ENCODE measurements around the gene NFASC. TPM values are rescaled to one million over a fixed set of nuclear protein-coding genes. Genes with fewer than 3 reads are reported as not detected.

NFASC gene
- total RNA-seq, 8 experiments from 2014 or later: 0.56 to 85.7 (median 43.3) TPM

GRCh38 chr1:204935155-204935554 is 64.5 kb downstream of the NFASC start:
- H3K4me1 ChIP-seq (replicated peaks in 1 of 2): peaks cover 12 to 16% of the 10 kb centered on the region in 2 donors
- no peak overlapping the region for H3K27ac ChIP-seq
- H3K4me3 ChIP-seq: no peak overlapping the region
- in situ Hi-C loops (cut with MboI; ENCODE audit: low pct_unique_long_range_greater_than_20kb in 2 of 9, low sequenced_read_pairs in 9 of 9, unreplicated experiment in 9 of 9): loop anchor here in 6 of 9 experiments (10.0 to 25.0 kb wide), 4 partner anchors 98 to 373 kb away; no protein-coding TSS in a partner anchor
- 55 to 100% (median 72%) methylated on average over 1 to 3 of the region's 3 CpGs; no CpG with 5 or more reads in 2 of the 10 experiments for WGBS, 10 experiments
- ATAC-seq (replicated peaks in 6 of 8): peak in 3 of 8 experiments; percentile 3 to 49 (median 12)

- ATAC-seq (replicated peaks in 6 of 8): no peak
- H3K4me3 ChIP-seq: no peak overlapping the region
- H3K27ac ChIP-seq: no peak overlapping the region
- H3K4me1 ChIP-seq (replicated peaks in 1 of 2): peaks cover 11 to 13% of the 10 kb centered on the region in 2 donors
- WGBS, 10 experiments: 0 to 96% (median 67%) methylated on average over 1 to 4 of the region's 4 CpGs; no CpG with 5 or more reads in 2 of the 10 experiments
- in situ Hi-C loops (cut with MboI; ENCODE audit: low pct_unique_long_range_greater_than_20kb in 2 of 9, low sequenced_read_pairs in 9 of 9, unreplicated experiment in 9 of 9): loop anchor here in 6 of 9 experiments (10.0 to 25.0 kb wide), 4 partner anchors 99 to 374 kb away; no protein-coding TSS in a partner anchor
Measured at GRCh38 chr1:204936765-204937164, 66.1 kb downstream of the NFASC start.

DNA sequence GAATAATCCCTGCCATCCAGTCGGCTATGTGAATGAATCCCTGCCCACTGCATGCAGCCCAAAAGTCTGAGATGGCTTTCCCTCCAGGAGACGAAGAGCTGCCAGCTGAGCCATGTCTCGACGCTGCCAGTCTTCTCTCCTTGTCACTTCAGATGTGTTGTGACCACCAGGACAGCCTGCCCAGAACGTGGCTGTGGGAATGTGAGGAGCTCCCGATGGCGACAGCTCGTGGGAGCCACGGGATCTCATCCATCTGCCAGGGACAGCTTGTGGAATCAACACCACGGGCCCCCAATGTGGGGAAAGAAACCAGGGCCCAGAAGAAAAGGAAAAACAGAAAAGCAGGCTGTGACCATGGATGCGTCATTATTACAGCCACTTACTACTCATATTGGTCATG is 67.2 kb downstream of the NFASC start:
- in situ Hi-C loops (cut with MboI; ENCODE audit: low pct_unique_long_range_greater_than_20kb in 2 of 9, low sequenced_read_pairs in 9 of 9, unreplicated experiment in 9 of 9): loop anchor here in 6 of 9 experiments (10.0 to 25.0 kb wide), 4 partner anchors 101 to 376 kb away; no protein-coding TSS in a partner anchor
- no peak for ATAC-seq (replicated peaks in 6 of 8)
- 58 to 100% (median 81%) methylated on average over 1 to 8 of the region's 11 CpGs; no CpG with 5 or more reads in 4 of the 10 experiments for WGBS, 10 experiments
- Histone ChIP-seq H3K4me3 (no peak overlapping the region), H3K27ac (no peak overlapping the region), H3K4me1 (replicated peaks in 1 of 2) (peaks cover 15 to 20% of the 10 kb centered on the region in 2 donors)

DNA sequence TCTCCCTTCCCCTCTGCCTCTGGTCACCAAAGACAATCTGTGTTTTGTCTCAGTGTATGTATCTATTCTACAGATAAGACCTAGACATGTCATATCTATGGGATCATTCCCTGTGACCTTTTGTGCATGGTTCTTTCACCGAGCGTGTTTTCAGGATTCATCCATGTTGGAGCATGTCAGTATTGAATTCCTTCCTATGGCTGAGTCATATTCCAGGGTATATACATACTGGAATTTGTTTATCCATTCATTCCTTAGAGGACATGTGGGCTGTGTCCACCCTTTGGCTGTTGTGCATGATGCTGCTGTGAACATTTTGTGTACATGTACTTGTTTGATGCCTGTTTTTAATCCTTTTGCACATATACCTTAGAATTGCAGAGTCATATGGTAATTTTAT is 69.9 kb downstream of the NFASC start:
- in situ Hi-C loops (cut with MboI; ENCODE audit: low pct_unique_long_range_greater_than_20kb in 2 of 9, low sequenced_read_pairs in 9 of 9, unreplicated experiment in 9 of 9): loop anchor here in 7 of 9 experiments (10.0 to 25.0 kb wide), 4 partner anchors 103 to 378 kb away; no protein-coding TSS in a partner anchor
- peaks cover 20 to 30% of the 10 kb centered on the region in 2 donors for H3K4me1 ChIP-seq (replicated peaks in 1 of 2)
- peak in 1 of 8 experiments; percentile 21 for ATAC-seq (replicated peaks in 6 of 8)
- 57 to 100% (median 91%) methylated on average over 2 of the region's 2 CpGs; no CpG with 5 or more reads in 3 of the 10 experiments for WGBS, 10 experiments
- H3K27ac ChIP-seq: no peak overlapping the region
- no peak overlapping the region for H3K4me3 ChIP-seq

DNA sequence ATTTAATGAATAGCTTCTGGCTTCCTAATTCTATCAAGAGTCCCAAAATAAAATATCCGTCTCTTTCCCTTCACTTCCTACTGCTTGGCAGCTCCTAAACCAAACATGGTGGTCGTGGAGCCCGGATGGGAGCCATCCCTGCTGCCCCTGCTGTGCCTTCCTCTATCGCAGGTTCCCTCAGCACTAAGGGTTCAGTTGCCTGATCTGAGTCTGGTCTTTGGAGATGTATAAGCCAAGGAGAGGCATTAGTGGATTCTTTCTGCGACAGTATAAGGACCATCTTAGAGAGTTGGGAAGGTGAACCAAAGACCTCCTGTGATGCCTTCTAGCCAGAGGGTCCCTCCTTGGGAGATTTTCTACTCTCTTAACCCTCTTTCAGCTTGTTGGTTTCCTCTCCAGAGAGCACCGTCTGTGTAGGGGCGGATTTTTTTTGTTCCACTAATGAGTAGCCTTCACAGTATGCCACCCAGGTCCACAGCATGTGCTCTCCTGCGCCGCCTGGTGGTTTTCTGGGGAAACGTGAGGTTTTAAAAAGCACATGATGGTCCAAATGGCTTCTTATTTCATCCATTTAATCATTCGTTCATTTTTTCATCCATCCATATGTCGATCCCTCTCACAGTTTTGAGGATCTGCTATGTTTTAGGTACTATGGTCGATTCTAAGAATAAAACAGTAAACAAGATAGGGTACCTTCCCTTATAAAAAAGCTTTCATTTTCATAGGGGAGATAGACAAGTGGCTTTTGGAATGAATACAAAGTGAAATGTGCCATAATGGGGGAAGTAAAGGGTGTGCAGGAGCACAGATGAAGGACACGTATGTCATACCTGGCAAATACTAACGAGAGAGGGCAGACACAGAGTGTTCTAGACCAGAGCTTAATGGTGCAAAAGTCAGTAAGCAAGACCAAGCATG is 71.0 kb downstream of the NFASC start:
- H3K4me3 ChIP-seq: no peak overlapping the region

GRCh38 chr1:204943495-204943894 is 72.8 kb downstream of the NFASC start:
- in situ Hi-C loops (cut with MboI; ENCODE audit: low pct_unique_long_range_greater_than_20kb in 2 of 9, low sequenced_read_pairs in 9 of 9, unreplicated experiment in 9 of 9): loop anchor here in 7 of 9 experiments (10.0 to 25.0 kb wide), 4 partner anchors 106 to 381 kb away; no protein-coding TSS in a partner anchor
- H3K27ac ChIP-seq: no peak overlapping the region
- H3K4me1 ChIP-seq (replicated peaks in 1 of 2): peaks cover 35 to 47% of the 10 kb centered on the region in 2 donors
- ATAC-seq (replicated peaks in 6 of 8): no peak
- WGBS, 10 experiments: 70 to 100% (median 96%) methylated on average over 1 to 6 of the region's 6 CpGs
- no peak overlapping the region for H3K4me3 ChIP-seq

More for the DNA sequence above, 71.0 kb downstream of the NFASC start:
- Histone ChIP-seq H3K4me1 (replicated peaks in 1 of 2) (peaks cover 31 to 41% of the 10 kb centered on the region in 2 donors), H3K27ac (no peak overlapping the region)
- in situ Hi-C loops (cut with MboI; ENCODE audit: low pct_unique_long_range_greater_than_20kb in 2 of 9, low sequenced_read_pairs in 9 of 9, unreplicated experiment in 9 of 9): loop anchor here in 7 of 9 experiments (10.0 to 25.0 kb wide), 4 partner anchors 104 to 379 kb away; no protein-coding TSS in a partner anchor
- ATAC-seq (replicated peaks in 6 of 8): peak; percentile 60 to 83 (median 74)
- 0 to 80% (median 25%) methylated on average over 2 to 15 of the region's 15 CpGs for WGBS, 10 experiments

DNA sequence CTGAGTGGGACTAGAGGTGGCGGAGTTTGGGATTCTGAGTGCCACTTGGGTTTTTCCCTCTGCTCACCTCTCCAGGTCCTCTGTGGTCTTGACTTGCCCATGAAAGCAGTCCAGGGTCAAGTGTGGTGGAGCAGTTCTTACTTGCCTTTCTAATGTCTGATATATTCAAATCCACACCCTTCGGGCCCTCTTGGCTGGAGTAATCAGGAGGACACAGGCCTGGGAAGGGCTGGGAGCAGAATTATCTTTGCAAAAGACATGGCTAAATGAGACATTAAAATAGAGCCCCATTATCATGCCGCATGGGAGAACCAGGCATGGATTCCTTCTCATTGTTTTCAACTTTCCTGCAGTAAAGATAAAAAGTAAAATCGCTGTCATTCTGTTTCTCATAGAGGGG is 74.0 kb downstream of the NFASC start:
- Histone ChIP-seq H3K4me3 (no peak overlapping the region), H3K27ac (no peak overlapping the region), H3K4me1 (replicated peaks in 1 of 2) (peaks cover 35 to 47% of the 10 kb centered on the region in 2 donors)
- in situ Hi-C loops (cut with MboI; ENCODE audit: low pct_unique_long_range_greater_than_20kb in 2 of 9, low sequenced_read_pairs in 9 of 9, unreplicated experiment in 9 of 9): loop anchor here in 7 of 9 experiments (10.0 to 25.0 kb wide), 4 partner anchors 107 to 382 kb away; no protein-coding TSS in a partner anchor
- peak in 3 of 8 experiments; percentile 40 to 74 (median 63) for ATAC-seq (replicated peaks in 6 of 8)
- WGBS, 10 experiments: 21 to 100% (median 67%) methylated on average over 1 to 4 of the region's 4 CpGs; no CpG with 5 or more reads in 3 of the 10 experiments

GRCh38 chr1:204945565-204945977 is 74.9 kb downstream of the NFASC start:
- no CpG with 5 or more reads among the region's 4 CpGs for WGBS, 10 experiments
- ATAC-seq (replicated peaks in 6 of 8): peak; percentile 72 to 96 (median 92)
- H3K27ac ChIP-seq: peak overlapping the region; percentile 19 to 21
- peaks cover 33 to 44% of the 10 kb centered on the region in 2 donors for H3K4me1 ChIP-seq (replicated peaks in 1 of 2)
- in situ Hi-C loops (cut with MboI; ENCODE audit: low pct_unique_long_range_greater_than_20kb in 2 of 9, low sequenced_read_pairs in 9 of 9, unreplicated experiment in 9 of 9): loop anchor here in 7 of 9 experiments (10.0 to 25.0 kb wide), 4 partner anchors 108 to 383 kb away; no protein-coding TSS in a partner anchor
- no peak overlapping the region for H3K4me3 ChIP-seq

DNA sequence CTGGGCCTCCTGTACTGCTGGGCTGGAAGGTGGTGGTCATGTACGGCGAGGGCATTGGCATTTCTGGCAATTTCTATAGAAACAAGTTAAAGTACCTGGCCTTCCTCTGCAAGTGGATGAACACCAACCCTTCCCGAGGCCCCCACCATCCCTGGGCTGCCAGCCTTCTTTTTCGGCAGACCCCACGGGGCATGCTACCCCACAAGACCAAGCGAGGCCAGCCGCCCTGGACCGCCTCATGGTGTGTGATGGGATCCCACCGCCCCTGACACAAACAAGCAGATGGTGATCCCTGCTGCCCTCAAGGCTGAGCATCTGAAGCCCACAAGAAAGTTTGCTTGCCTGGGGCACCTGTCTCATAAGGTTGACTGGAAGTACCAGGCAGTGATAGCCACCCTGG is 76.0 kb downstream of the NFASC start:
- WGBS, 10 experiments: 60 to 100% (median 93%) methylated on average over 2 to 7 of the region's 9 CpGs; no CpG with 5 or more reads in 4 of the 10 experiments
- peaks cover 28 to 35% of the 10 kb centered on the region in 2 donors for H3K4me1 ChIP-seq (replicated peaks in 1 of 2)

GRCh38 chr1:204947338-204947737 is 76.7 kb downstream of the NFASC start:
- WGBS, 10 experiments: 70 to 82% methylated on average over 2 to 6 of the region's 8 CpGs; no CpG with 5 or more reads in 8 of the 10 experiments
- Histone ChIP-seq H3K4me1 (replicated peaks in 1 of 2) (peaks cover 22 to 28% of the 10 kb centered on the region in 2 donors), H3K27ac (no peak overlapping the region), H3K4me3 (no peak overlapping the region)
- in situ Hi-C loops (cut with MboI; ENCODE audit: low pct_unique_long_range_greater_than_20kb in 2 of 9, low sequenced_read_pairs in 9 of 9, unreplicated experiment in 9 of 9): loop anchor here in 7 of 9 experiments (10.0 to 25.0 kb wide), 4 partner anchors 110 to 385 kb away; no protein-coding TSS in a partner anchor
- no peak for ATAC-seq (replicated peaks in 6 of 8)

More for the DNA sequence above, 76.0 kb downstream of the NFASC start:
- in situ Hi-C loops (cut with MboI; ENCODE audit: low pct_unique_long_range_greater_than_20kb in 2 of 9, low sequenced_read_pairs in 9 of 9, unreplicated experiment in 9 of 9): loop anchor here in 7 of 9 experiments (10.0 to 25.0 kb wide), 4 partner anchors 109 to 384 kb away; no protein-coding TSS in a partner anchor
- peak overlapping the region in 1 of 2 donors; percentile 21 for H3K27ac ChIP-seq
- no peak overlapping the region for H3K4me3 ChIP-seq
- no peak for ATAC-seq (replicated peaks in 6 of 8)

DNA sequence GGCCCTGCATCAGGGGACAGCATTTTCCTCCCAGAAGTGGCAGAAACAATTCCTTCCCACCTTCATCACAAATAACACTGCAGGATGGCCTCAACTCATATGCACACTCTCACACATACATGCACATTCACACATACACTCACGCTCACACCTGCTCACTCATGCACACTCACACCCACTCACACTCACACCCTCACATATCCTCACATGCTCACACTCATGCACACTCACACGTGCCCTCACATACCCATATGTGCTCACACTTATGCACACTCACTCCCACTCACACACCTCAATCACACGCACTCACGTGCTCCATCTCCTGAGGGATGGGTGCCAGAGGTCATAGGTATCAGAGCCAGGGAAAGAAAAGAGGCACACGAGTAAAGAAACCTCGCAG is 77.1 kb downstream of the NFASC start:
- in situ Hi-C loops (cut with MboI; ENCODE audit: low pct_unique_long_range_greater_than_20kb in 2 of 9, low sequenced_read_pairs in 9 of 9, unreplicated experiment in 9 of 9): loop anchor here in 7 of 9 experiments (10.0 to 25.0 kb wide), 4 partner anchors 110 to 385 kb away; no protein-coding TSS in a partner anchor
- WGBS, 10 experiments: 35 to 100% (median 85%) methylated on average over 2 to 6 of the region's 6 CpGs; no CpG with 5 or more reads in 4 of the 10 experiments
- ATAC-seq (replicated peaks in 6 of 8): no peak
- H3K27ac ChIP-seq: no peak overlapping the region
- H3K4me3 ChIP-seq: no peak overlapping the region
- H3K4me1 ChIP-seq (replicated peaks in 1 of 2): peaks cover 22 to 27% of the 10 kb centered on the region in 2 donors

- WGBS, 10 experiments: 17 to 96% (median 80%) methylated on average over 1 to 9 of the region's 13 CpGs; no CpG with 5 or more reads in 3 of the 10 experiments
- in situ Hi-C loops (cut with MboI; ENCODE audit: low pct_unique_long_range_greater_than_20kb in 2 of 9, low sequenced_read_pairs in 9 of 9, unreplicated experiment in 9 of 9): loop anchor here in 1 of 9 experiments (25.0 kb wide), 1 partner anchor 112 kb away; no protein-coding TSS in a partner anchor
- Histone ChIP-seq H3K4me1 (replicated peaks in 1 of 2) (peaks cover 16 to 18% of the 10 kb centered on the region in 2 donors), H3K4me3 (no peak overlapping the region), H3K27ac (no peak overlapping the region)
- peak in 1 of 8 experiments; percentile 27 for ATAC-seq (replicated peaks in 6 of 8)
Measured at GRCh38 chr1:204950353-204951001, 79.8 kb downstream of the NFASC start.
